GM12878 (cell line): ENCODE data around the gene SPINK4. TPM values are rescaled to one million over a fixed set of nuclear protein-coding genes. Genes with fewer than 3 reads are reported as not detected.

Experiments
- ATAC-seq: fragments of 200-7000 bp; cut with Tn5 transposase; 3 replicates; pipeline ENCODE4 v1.9.1; 2020; ENCODE audit warnings: mild to moderate bottlenecking, moderate library complexity
- BruUV-seq: library from RNA; stranded (reverse); fragments of 400-500 nt; replicated peaks from 2 replicates; lab custom pipeline; 2021; lab: Mats Ljungman, UMichigan
- CTCF ChIA-PET: fragments of 300-600 bp; sonication (Branson Sonifier 250); formaldehyde crosslinking; extraction: SDS; loops from one replicate; lab custom pipeline; 2021; ENCODE audit warnings: inconsistent platforms; lab: Yijun Ruan, JAX
- POLR2A ChIA-PET: fragments of 350-600 bp; formaldehyde crosslinking; extraction: SDS; loops from one replicate; lab custom pipeline; 2021; ENCODE audit warnings: inconsistent platforms; lab: Charles Lee
- RAD21 ChIA-PET: fragments of 300-600 bp; sonication (Branson Sonifier 250); formaldehyde crosslinking; loops from one replicate; lab custom pipeline; 2023; ENCODE audit warnings: antibody characterized with exemption; ENCODE audit not compliant: unreplicated experiment; lab: Charles Lee
- SMC1A ChIA-PET: fragments of 300-600 bp; sonication (Branson Sonifier 250); formaldehyde crosslinking; loops from one replicate; lab custom pipeline; 2023; ENCODE audit not compliant: unreplicated experiment, uncharacterized antibody; lab: Charles Lee
- DNase-seq: peaks from one replicate; pipeline ENCODE4 v3.0.0-alpha.2; 2011; ENCODE audit warnings: low read depth, low spot score
- FAIRE-seq: peaks from 3 replicates; lab custom pipeline; 2011; peaks lifted over from hg19 to GRCh38; lab: Jason Lieb, UNC
- H2AFZ ChIP-seq: 2 replicates; pipeline ENCODE4 v1.6.0; 2011; ENCODE audit warnings: low read depth, low read length, control low read depth; ENCODE audit not compliant: control insufficient read depth
- H3K27ac ChIP-seq: 2 replicates; pipeline ENCODE4 v1.5.1; 2011; ENCODE audit warnings: control low read depth; ENCODE audit not compliant: control insufficient read depth, insufficient read depth
- H3K27me3 ChIP-seq, 2 experiments: replicated peaks in 1 of 2; 2 replicates each; pipeline versions ENCODE4 v1.6.0 to v1.6.1; 2011; ENCODE audit warnings: low read length in 1 of 2; ENCODE audit not compliant: control insufficient read depth in 2 of 2, insufficient read depth in 2 of 2
- H3K36me3 ChIP-seq, 2 experiments: 2 replicates each; pipeline ENCODE4 v1.5.1; 2011; ENCODE audit warnings: low read length in 1 of 2; ENCODE audit not compliant: control insufficient read depth in 2 of 2, insufficient read depth in 2 of 2
- H3K4me1 ChIP-seq: 2 replicates; pipeline ENCODE4 v1.6.1; 2011; ENCODE audit warnings: mild to moderate bottlenecking, low read length, moderate library complexity, mixed read lengths; ENCODE audit not compliant: control insufficient read depth, insufficient read depth
- H3K4me2 ChIP-seq: 2 replicates; pipeline ENCODE4 v1.6.0; 2011; ENCODE audit warnings: control low read depth; ENCODE audit not compliant: control insufficient read depth, insufficient read depth
- H3K4me3 ChIP-seq: fragments of 200-600 bp; sonication (generic); 2 replicates; pipeline ENCODE4 v1.5.1; 2016
- H3K79me2 ChIP-seq: 2 replicates; pipeline ENCODE4 v1.6.0; 2011; ENCODE audit warnings: low read length; ENCODE audit not compliant: control insufficient read depth, insufficient read depth
- H3K9ac ChIP-seq: 2 replicates; pipeline ENCODE4 v1.8.0; 2011; ENCODE audit warnings: low read length, control low read depth, mixed read lengths; ENCODE audit not compliant: control insufficient read depth, insufficient read depth
- H3K9me3 ChIP-seq: replicated peaks from 3 replicates; pipeline ENCODE4 v1.5.1; 2011; ENCODE audit warnings: mild to moderate bottlenecking, low read length; ENCODE audit not compliant: control insufficient read depth, insufficient read depth
- H4K20me1 ChIP-seq: 2 replicates; pipeline ENCODE4 v1.6.0; 2011; ENCODE audit not compliant: control insufficient read depth, insufficient read depth
- ASH2L ChIP-seq: fragments of 300-600, 200-600 bp; sonication (generic); IDR thresholded peaks from 2 replicates; pipeline ENCODE4 v1.6.1; 2017; ENCODE audit warnings: low read depth, mild to moderate bottlenecking, borderline replicate concordance
- BRCA1 ChIP-seq: IDR thresholded peaks from 2 replicates; pipeline ENCODE4 v1.6.1; 2011; ENCODE audit warnings: low read depth, low read length, improper control_type of control experiment
- CREB1 ChIP-seq: IDR thresholded peaks from 2 replicates; pipeline ENCODE4 v1.6.1; 2012; ENCODE audit warnings: low read depth, mild to moderate bottlenecking, inconsistent platforms
- E2F8 ChIP-seq: fragments of 450-650 bp; IDR thresholded peaks from 2 replicates; pipeline ENCODE4 v1.6.1; 2018; ENCODE audit warnings: mild to moderate bottlenecking, low read depth, moderate library complexity; ENCODE audit not compliant: partially characterized antibody
- E4F1 ChIP-seq: fragments of 450-650 bp; IDR thresholded peaks from 2 replicates; pipeline ENCODE4 v1.6.1; 2018; ENCODE audit warnings: borderline replicate concordance, mild to moderate bottlenecking; ENCODE audit not compliant: partially characterized antibody
- ELK1 ChIP-seq: IDR thresholded peaks from 2 replicates; pipeline ENCODE4 v1.6.1; 2012; ENCODE audit warnings: low read depth, low read length, improper control_type of control experiment
- EZH2 ChIP-seq: IDR thresholded peaks from 2 replicates; pipeline ENCODE4 v1.6.1; 2012; ENCODE audit warnings: low read depth, mild to moderate bottlenecking, control low read depth, inconsistent platforms, low read length, borderline replicate concordance; ENCODE audit not compliant: control insufficient read depth
- FOXK2 ChIP-seq: fragments of 450-650 bp; IDR thresholded peaks from 2 replicates; pipeline ENCODE4 v1.6.1; 2017; ENCODE audit warnings: mild to moderate bottlenecking, moderate library complexity
- HDGF ChIP-seq: fragments of 450-650 bp; IDR thresholded peaks from 2 replicates; pipeline ENCODE4 v1.6.1; 2016; ENCODE audit warnings: antibody characterized with exemption
- KLF5 ChIP-seq: fragments of 450-650 bp; IDR thresholded peaks from 2 replicates; pipeline ENCODE4 v1.6.1; 2014; ENCODE audit warnings: mild to moderate bottlenecking; ENCODE audit not compliant: partially characterized antibody
- MEF2B ChIP-seq: fragments of 450-650 bp; IDR thresholded peaks from 2 replicates; pipeline ENCODE4 v1.6.1; 2018; ENCODE audit warnings: mild to moderate bottlenecking, moderate library complexity; ENCODE audit not compliant: partially characterized antibody, poor library complexity, severe bottlenecking
- MTA2 ChIP-seq: fragments of 450-650 bp; IDR thresholded peaks from 2 replicates; pipeline ENCODE4 v1.6.1; 2016; ENCODE audit warnings: low read depth, mild to moderate bottlenecking, moderate library complexity
- PKNOX1 ChIP-seq: fragments of 450-650 bp; IDR thresholded peaks from 2 replicates; pipeline ENCODE4 v1.6.1; 2016; ENCODE audit warnings: mild to moderate bottlenecking
- SUZ12 ChIP-seq: fragments of 200-600 bp; sonication (generic); IDR thresholded peaks from one replicate; pipeline ENCODE4 v1.6.1; 2018; ENCODE audit warnings: antibody characterized with exemption, mild to moderate bottlenecking; ENCODE audit not compliant: unreplicated experiment
- YY1 ChIP-seq: IDR thresholded peaks from 2 replicates; pipeline ENCODE4 v1.6.1; 2011; ENCODE audit warnings: low read depth, mild to moderate bottlenecking, low read length
- WGBS: methylation state at CpG from one replicate; pipeline ENCODE4 v1.1.6; 2016; ENCODE audit warnings: low lambda C conversion rate; ENCODE audit not compliant: insufficient replicate concordance, insufficient coverage; ENCODE audit errors: missing lambda C conversion rate; 5-methylcytosine and 5-hydroxymethylcytosine counted together
- in situ Hi-C: fragments of 300-500 bp; cut with MboI; formaldehyde crosslinking; loops from 9 replicates; pipeline ENCODE4 v1.14.3; 2018; ENCODE audit warnings: mixed read lengths
- intact Hi-C: fragments of 100-400 bp; cut with micrococcal nuclease; formaldehyde crosslinking; loops from one replicate; pipeline ENCODE4 v1.14.2; 2022; ENCODE audit not compliant: unreplicated experiment
- polyA plus RNA-seq, 11 experiments: library from polyadenylated mRNA; depleted of rRNA in 4 of 11; unstranded in 6 of 11; stranded (reverse) in 5 of 11; fragments of >200 nt; fragmentation: Nextera tagmentation in 4 of 11; fragmentation: Illumina TruSeq in 1 of 11; extraction: Ambion mirVana in 4 of 11; extraction: Trizol in 1 of 11; gene quantifications; 1 replicate in 1 of 11; 2 replicates in 10 of 11; pipeline versions ENCODE4 v1.2.1 to v1.2.3, GENCODE V29; 2011 to 2016; ENCODE audit warnings: inconsistent platforms in 2 of 11, missing spikeins in 2 of 11, low read depth in 1 of 11
- total RNA-seq, 4 experiments: library from RNA; depleted of rRNA in 3 of 4; stranded (reverse); fragments of >200 nt in 3 of 4; fragmentation: Illumina TruSeq in 1 of 4; extraction: Trizol in 1 of 4; gene quantifications; 2 replicates each; pipeline versions ENCODE4 v1.2.1 to v1.2.3, GENCODE V29; 2013 to 2021

The SPINK4 gene
- total and polyA plus RNA-seq, 10 of the 15 experiments (the other 5 are each of a cell fraction or from before 2014, with no cell fraction given) = not detected

- intact Hi-C loops = no loop called here
- H3K36me3 ChIP-seq = peaks cover 0 to 60% of the 10 kb centered on the region in 2 experiments; a peak in 3 of 4 replicates
- SMC1A ChIA-PET = interaction anchor here (0.7 to 1.5 kb wide), 4 partner anchors 10 to 23 kb away, joined by 3 to 5 read pairs (median 3); no protein-coding TSS in a partner anchor
- TF ChIP-seq BRCA1 = no peak
- TF ChIP-seq FOXK2 = no peak
- no peak for TF ChIP-seq MTA2
- TF ChIP-seq ASH2L = no peak
- TF ChIP-seq EZH2 = no peak
- no peak for TF ChIP-seq ELK1
- no peak for TF ChIP-seq CREB1
- no peak for TF ChIP-seq MEF2B
- TF ChIP-seq SUZ12 = no peak
- TF ChIP-seq KLF5 = no peak
- TF ChIP-seq PKNOX1 = no peak
- no peak for TF ChIP-seq E2F8
- TF ChIP-seq E4F1 = no peak
- TF ChIP-seq HDGF = no peak
- TF ChIP-seq YY1 = no peak
These were observed 34.0 kb downstream of the SPINK4 start for GRCh38 chr9:33273972-33274328.

More at GRCh38 chr9:33273972-33274328, 34.0 kb downstream of the SPINK4 start:
- POLR2A ChIA-PET = interaction anchor here (0.6 to 1.5 kb wide), 5 partner anchors 10 to 158 kb away, joined by 3 to 5 read pairs (median 4); no protein-coding TSS in a partner anchor
- Histone ChIP-seq H3K4me3 (no peak overlapping the region), H4K20me1 (no peaks in the 10 kb centered on the region), H3K27ac (no peak overlapping the region), H3K27me3 (no peaks in the 10 kb centered on the region), H3K4me2 (no peak overlapping the region), H3K9me3 (no peaks in the 10 kb centered on the region), H3K4me1 (no peaks in the 10 kb centered on the region; the same call in 1 of the 2 replicates), H3K9ac (no peak overlapping the region), H2AFZ (no peak overlapping the region), H3K79me2 (peaks cover 3% of the 10 kb centered on the region)
- in situ Hi-C loops = no loop called here
- RAD21 ChIA-PET = interaction anchor here (1.9 kb wide), 1 partner anchor 13 kb away, joined by 5 read pairs; no protein-coding TSS in a partner anchor
- FAIRE-seq (no peak), DNase-seq (no peak), ATAC-seq (no peak)
- no TSS peak for BruUV-seq
- CTCF ChIA-PET = interaction anchor here (0.6 to 2.4 kb wide), 5 partner anchors 9 to 895 kb away, joined by 3 to 14 read pairs (median 4); no protein-coding TSS in a partner anchor
- 100% methylated on average over 2 of the region's 2 CpGs for WGBS
